GM18519 (cell line): ENCODE measurements around the gene COLEC11.
"Not testable (repeated sequence)": the region's sequence is repeated elsewhere in the genome, so short reads cannot be mapped to it uniquely, and the experiment has no call there.

Experiments
- ATAC-seq: cut with Tn5 transposase; IDR thresholded peaks from one replicate; pipeline ENCODE4 v1.9.1; 2021; ENCODE audit warnings: mild to moderate bottlenecking, moderate library complexity; ENCODE audit not compliant: unreplicated experiment, low FRiP score

COLEC11 gene

GRCh38 chr2:3635975-3636327 lies 41.0 kb downstream of the COLEC11 start:
- not testable (repeated sequence) for ATAC-seq

DNA sequence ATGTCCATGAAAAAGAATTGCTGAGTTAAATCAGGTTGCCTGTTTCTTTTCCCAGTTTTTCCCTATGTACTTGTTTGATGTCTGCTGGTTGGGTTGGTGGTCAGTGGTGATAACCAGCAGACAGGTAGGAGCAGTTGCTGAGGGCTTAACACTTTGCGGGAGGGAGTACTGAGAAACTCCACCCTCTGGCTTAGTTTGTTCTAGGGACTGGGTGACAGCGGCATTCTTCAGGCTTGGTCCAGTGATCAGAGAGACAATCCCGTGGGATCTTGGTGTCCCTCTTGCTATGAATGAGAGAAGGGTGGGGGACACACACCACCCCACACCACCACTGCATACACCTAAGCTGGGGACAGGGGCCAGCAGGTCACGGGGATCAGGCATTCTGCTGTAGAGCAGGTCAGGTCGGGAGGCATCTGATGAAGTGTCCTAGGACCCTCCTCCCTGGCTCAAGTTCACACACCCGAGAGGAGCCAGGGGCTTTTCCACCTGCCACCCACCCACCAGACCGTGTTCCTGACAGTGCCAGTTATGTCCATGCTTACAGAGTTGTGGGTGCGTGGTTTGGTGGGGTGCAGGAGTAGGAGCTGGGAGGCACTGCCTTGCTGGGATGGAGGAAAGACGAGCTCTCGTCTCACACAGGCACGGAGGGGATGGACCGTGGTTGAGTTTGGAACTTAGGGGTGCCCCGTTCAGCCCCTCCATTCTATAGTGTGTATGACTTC lies 41.8 kb downstream of the COLEC11 start:
- no peak for ATAC-seq

DNA sequence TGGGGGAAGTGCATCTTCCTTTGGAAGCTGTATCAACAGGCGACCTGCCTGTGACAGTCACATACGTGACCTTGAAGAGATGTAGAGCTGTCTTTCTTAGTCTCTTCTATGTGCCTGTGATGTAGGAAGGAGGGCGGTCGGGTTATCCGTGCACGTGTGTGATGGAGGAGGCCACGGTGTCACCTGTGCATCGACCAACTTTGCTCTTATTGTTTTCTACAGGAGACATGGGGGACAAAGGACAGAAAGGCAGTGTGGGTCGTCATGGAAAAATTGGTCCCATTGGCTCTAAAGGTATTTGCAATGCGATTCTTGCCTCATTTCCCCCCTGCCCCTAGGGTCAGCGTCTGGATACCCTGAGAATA lies 42.4 kb downstream of the COLEC11 start:
- no peak for ATAC-seq

- ATAC-seq, result no peak
Measured at GRCh38 chr2:3637692-3638455, 43.0 kb downstream of the COLEC11 start.

DNA sequence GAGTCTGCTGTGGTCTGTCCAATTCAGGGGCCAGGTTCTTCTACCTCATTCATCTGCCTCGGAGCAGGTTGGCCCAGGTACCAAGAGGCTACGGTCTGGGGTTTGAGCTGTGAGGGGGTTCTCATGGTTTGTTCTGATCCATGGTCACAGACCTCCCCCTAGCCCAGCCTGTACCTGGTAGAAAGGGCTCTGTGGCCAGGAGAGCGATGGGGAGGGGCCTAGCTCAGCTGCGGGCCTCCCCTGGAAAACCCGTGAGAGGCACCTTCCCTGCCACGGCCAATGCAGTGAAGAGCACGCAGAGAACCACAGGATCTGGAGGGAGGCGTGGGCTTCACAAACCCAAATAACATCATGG lies 43.5 kb downstream of the COLEC11 start:
- no peak for ATAC-seq

GRCh38 chr2:3639015-3639630 lies 44.2 kb downstream of the COLEC11 start:
- ATAC-seq, result no peak

DNA sequence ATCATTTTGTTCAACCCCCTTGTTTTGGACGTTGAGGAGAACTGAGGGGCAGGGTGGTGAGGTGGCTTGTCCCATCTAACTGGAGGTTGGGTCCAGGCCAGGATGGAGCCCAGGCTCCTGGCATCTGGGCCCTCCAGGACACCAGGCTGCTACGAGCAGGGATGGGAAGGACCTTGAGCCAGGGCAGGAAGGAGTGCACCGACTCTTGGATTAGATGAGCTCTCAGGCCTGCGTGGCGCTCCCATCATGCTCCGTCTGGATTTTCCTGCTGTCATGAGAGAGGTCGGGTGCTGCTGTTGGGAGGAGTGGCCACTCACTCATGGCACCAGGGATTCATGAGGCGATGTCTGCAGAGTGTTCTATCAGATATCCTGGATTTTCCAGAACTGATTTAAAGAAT lies 44.7 kb downstream of the COLEC11 start:
- no peak for ATAC-seq

GRCh38 chr2:3641181-3641580 lies 46.3 kb downstream of the COLEC11 start:
- ATAC-seq, result no peak

DNA sequence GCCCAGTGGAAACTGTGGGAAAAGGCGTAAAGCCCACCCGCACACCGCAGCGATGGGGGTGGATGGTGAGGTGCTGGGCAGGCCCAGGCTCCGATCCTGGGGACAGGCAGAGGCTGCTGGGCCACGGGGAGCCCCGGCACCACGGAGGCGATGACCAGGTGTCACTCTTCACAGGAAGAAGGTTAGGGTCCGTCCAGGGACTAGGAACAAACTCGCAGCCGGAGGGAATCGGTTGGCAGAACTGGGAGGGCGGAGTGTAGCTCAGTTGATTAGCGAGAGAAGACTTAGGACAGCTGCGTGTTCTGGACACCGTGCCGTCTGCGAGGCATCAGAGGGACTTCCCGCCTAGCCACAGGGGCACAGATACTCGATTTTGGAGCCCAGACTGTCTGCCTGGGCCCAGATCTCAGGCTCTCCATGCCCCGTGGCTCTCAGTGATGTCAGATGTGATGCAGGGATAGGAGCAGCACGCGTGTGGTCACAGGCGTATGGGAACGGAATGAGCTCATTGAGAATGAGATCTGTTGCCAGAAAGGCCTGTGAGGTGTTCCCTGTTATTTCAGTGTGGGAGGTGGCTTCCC lies 47.0 kb downstream of the COLEC11 start:
- ATAC-seq, result no peak

DNA sequence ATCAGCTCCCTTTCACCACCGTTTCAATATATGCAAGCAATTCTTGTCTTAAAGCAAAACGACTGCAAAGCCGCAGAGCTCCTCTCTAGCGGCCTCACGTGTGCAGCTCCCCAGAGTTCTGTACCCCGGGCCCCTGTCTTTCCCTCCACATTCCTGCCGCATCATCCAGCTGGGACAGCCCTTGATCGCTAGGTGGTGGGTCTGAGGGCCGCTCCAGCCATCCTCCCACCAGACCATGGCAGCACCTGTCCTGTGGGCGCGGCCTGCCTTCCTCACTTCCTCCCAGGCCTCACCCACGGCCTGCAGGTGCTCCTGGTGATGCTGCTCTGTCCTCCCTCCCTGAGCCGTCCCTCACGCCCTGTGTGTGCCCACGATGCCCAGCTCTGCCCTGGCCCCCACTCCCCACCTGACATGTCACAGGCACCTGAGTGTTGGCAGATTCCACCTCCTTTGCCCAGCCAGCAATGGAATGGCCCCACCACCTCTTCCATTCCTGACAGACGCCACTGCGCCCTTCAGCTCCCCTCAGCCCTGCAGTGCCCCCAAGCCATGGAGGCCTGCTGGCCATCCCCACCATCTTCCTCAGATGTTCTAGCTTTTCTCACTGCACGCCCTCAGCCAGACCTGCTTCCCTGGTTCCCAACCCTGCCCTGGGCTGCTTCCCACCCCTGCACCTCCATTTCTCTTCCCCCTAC lies 47.8 kb downstream of the COLEC11 start:
- no peak for ATAC-seq

GRCh38 chr2:3643371-3644245 lies 48.7 kb downstream of the COLEC11 start:
- ATAC-seq, result no peak

- peak; percentile 53 for ATAC-seq
Measured at GRCh38 chr2:3644246-3644525, 49.3 kb downstream of the COLEC11 start.

DNA sequence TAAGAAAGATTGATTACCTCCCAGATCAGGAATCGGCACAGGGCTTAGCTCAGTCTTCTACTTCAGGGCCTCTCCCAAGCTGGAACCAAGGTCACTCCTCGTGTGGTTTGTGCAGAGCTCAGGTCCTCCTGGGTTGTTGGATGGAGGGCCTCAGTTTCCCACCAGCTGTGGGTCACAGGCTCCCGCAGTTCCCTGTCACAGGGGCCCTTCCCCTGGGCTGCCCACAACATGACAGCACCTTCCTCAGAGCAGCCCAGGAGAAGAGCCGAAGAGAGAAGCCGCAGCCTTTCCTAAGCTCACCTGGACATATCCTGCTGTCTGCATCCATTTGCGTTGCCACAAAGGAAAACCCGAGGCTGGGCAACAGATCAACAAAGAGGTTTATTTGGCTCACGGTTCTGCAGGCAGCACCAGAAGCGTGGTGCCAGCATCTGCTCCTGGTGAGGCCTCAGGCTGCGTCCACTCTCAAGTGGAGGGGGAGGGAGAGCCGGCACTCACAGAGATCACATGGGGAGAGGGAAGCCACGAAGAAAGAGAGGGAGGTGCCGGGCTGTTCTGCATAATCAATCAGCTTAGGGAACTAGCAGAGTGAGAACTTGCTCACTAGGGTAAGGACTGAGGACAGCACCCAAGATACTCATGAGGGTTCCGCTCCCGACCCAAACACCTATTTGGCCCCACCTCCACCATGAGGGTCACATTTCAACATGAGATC lies 50.1 kb downstream of the COLEC11 start:
- ATAC-seq, result no peak

- no peak for ATAC-seq
Measured at GRCh38 chr2:3645745-3646389, 51.0 kb downstream of the COLEC11 start.

DNA sequence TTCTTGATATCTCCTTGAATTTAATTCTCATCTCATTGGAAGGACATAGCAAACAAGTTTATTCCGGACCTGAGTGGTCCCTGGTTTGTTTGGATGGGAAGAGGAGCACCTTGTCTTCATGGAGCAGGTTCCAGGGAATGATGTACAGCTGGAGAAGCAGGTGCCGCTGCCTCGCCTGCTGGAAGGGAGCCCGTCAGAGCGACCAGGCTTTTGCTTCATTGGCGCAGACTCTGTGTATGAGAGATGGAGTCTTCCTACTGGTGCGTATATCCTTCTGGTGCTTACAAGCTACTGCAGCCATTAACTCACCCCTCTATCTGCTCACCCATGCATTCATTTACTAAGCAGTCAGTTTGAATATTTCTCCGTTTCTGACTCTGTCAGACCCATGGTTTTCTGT lies 51.5 kb downstream of the COLEC11 start:
- ATAC-seq, result no peak

GRCh38 chr2:3647246-3647645 lies 52.3 kb downstream of the COLEC11 start:
- ATAC-seq, result no peak

- ATAC-seq, result no peak
Measured at GRCh38 chr2:3647831-3648651, 53.1 kb downstream of the COLEC11 start.

DNA sequence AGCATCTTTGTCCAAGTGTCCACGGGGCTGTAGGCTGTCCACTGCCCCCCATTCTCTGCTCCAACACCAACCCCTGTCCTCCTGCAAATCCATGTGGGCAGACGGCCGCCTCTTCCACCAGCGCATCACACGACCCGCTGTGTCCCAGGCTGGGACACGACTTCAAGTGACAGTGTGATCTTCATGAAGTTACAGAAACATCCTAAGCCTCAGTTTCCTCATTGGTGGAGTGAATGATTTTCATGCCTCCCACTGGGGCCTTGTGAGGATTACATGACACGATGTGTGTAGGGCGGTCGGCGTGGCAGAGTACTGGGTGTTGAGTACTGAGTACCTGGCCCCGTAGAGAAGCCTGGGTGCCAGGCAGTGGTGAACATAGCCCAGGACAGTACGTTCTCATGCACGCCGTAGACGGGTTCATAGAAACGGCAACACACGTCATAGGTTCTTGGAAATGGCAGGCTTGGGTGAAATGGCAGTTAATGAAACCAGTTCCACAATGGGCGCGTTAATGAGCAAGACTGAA lies 53.8 kb downstream of the COLEC11 start:
- no peak for ATAC-seq
